Jurkat, Clone E6-1 (cell line): ENCODE results near the gene SCRN3. TPM values are rescaled to one million over a fixed set of nuclear protein-coding genes. Genes with fewer than 3 reads are reported as not detected.
"Not testable (repeated sequence)": the region's sequence is repeated elsewhere in the genome, so short reads cannot be mapped to it uniquely, and the experiment has no call there.

ENCODE experiments used
- DNase-seq: peaks from one replicate; pipeline ENCODE4 v3.0.0-alpha.2; 2011; ENCODE audit warnings: low read depth, low spot score
- H3K4me3 ChIP-seq: 2 replicates; pipeline ENCODE4 v1.5.1; 2011; ENCODE audit warnings: mild to moderate bottlenecking, low read length, control low read depth, moderate library complexity
- polyA plus RNA-seq: library from polyadenylated mRNA; unstranded; fragments of >200 nt; gene quantifications from one replicate; pipeline ENCODE4 v1.2.1, GENCODE V29; 2012; ENCODE audit warnings: missing spikeins; ENCODE audit not compliant: insufficient read length, insufficient read depth

SCRN3 gene, protein sequence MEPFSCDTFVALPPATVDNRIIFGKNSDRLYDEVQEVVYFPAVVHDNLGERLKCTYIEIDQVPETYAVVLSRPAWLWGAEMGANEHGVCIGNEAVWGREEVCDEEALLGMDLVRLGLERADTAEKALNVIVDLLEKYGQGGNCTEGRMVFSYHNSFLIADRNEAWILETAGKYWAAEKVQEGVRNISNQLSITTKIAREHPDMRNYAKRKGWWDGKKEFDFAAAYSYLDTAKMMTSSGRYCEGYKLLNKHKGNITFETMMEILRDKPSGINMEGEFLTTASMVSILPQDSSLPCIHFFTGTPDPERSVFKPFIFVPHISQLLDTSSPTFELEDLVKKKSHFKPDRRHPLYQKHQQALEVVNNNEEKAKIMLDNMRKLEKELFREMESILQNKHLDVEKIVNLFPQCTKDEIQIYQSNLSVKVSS
- polyA plus RNA-seq: 21.2 TPM

DNA sequence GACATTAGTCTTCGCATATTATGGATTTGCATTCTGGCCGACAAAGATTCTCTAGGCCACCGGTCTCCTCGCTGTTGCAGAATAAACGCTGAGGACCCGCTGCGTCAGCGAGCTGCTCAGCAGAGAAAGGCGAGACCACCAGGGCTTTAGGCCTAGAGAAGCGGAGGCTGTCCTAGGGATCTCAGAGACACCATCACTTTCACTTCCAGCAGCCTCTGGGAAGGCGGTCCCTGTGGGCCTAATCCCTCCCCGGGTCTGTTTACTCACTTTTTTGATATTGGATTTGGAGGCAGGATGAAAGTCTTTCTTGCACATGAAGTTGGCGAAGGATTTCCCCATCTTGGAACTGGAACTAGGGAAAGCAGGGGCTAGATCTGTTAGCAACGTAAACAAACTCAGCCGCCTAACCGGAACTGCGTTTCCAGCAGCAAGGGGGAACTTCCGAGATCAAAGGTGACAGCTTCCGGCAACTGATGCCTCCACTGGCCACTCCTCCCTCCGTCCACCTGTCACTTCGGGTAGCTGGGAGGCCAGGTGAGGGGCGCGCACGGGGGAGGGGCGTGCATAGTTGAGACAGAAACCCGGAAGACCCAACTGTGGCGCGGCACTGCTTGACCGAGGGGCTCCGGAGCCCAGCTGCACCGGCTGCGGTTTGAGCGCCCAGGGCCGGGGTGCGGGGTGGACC is at the start of gene SCRN3:
Gene SCRN3, plus strand, starts transcription at position 447 of the 685 bp plus-strand sequence. CDS start 2,554 bp downstream, outside the sequence.
- peak within 1 kb of the TSS; percentile 79 for H3K4me3 ChIP-seq
- DNase-seq: peak; percentile 79

DNA sequence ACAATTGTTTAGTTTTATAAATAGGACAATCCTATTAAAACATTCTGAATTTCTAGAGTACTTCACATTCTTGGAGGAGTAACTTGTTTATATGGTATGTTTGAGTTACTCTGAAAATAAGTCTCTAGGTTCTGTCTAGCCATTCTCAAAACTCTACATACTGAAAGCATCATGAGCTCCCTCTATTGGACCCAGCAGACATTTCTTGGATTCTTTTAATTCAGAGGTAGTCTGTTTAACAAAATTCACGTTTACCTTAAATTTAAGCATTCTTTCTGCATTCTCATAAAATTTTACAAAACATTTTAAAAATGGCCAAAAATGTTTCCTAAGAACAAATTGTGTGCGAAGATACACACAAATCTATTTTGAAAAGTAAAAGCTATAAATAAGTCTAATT is 45.5 kb upstream of the SCRN3 start:
- no peak for DNase-seq
- H3K4me3 ChIP-seq: no peak overlapping the region

DNA sequence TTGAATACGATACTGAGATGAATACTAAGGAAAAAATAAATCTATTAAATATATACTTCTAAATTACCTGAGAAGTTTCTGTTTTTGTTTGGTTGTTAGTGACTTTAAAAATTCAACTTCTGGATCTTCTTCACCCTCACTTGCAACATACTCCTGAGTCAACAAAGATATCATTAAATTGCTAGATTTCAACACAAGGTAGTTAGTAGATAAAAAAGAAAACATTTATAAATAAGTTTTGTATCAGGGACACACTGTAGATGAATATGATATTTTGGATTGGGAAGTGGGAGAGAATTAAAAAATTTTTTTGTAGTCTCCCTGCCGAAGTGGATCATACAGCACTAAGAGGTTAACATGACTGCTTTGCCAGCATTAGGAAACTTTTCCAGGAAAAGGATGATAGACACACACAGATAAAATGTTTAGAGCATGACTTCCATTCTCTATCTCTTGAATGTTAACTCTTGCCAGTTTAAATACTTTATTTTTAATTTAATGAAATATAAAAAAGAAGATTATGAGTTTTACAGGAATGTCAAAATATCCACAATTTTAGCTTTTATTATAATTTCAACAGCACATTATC is 44.8 kb upstream of the SCRN3 start:
- DNase-seq: no peak
- H3K4me3 ChIP-seq: no peak overlapping the region

DNA sequence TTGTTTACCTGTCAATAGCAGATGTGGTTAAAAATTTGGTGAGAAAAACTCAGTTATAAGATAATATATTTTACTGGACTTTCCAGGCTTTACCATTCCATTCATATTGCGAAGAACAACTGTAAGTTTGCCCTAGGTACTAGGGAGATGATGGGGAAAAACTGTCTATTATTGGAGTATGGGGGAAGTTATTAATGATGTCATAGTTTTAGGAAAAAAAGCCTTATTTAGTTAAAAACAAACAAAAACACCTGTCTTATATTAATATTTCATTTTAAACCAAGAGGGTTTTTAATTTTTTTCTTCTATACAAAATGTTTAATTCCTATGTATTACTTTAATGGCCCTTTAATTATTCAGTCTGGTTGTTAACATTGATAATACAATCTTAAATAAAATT is 42.5 kb upstream of the SCRN3 start:
- no peak overlapping the region for H3K4me3 ChIP-seq
- DNase-seq: no peak

DNA sequence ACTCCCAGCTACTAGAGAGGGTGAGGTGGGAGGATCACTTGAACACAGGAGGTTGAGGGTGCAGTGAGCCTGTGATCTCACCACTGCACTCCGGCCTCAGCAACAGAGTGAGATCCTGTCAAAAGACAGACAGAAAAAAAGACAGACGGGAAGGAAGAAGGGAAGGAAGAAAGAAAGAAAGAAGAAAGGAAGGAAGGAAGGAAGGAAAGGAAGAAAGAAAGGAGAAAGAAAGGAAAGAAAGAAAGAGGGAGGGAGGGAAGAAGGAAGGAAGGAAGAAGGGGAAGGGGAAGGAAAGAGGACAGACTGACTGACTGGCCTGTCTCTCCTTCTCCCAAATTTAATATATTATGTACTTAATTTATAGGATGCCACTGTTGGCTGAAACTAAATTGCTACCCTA is 39.2 kb upstream of the SCRN3 start:
- no peak overlapping the region for H3K4me3 ChIP-seq
- no peak for DNase-seq

DNA sequence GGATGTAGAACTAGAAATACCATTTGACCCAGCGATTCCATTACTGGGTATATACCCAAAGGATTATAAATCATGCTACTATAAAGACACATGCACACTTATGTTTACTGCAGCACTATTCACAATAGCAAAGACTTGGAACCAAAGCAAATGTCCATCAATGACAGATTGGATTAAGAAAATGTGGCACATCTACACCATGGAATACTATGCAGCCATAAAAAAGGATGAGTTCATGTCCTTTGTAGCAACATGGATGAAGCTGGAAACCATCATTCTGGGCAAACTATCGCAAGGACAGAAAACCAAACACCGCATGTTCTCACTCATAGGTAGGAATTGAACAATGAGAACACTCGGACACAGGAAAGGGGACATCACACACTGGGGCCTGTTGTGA is 35.9 kb upstream of the SCRN3 start:
- DNase-seq, H3K4me3 ChIP-seq: not testable (repeated sequence)

DNA sequence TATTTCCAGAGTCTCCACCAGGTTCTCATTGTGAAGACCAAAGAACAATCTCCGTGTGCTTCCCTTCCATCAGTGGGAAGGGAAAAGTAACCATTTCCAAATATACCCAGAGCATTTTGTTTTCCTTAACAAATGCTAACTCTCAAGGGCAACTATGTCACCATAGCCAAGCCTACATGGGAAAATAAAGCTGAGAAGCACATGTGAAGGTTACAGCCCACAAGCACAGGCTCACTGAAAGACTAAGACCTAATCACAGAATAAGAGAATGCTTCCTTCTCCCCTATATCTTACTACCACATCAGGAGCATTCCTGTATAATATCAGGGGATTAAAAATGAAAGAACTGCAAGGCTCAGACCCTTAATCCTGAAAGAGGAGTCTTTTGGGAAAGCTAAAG is 32.6 kb upstream of the SCRN3 start:
- no peak for DNase-seq
- H3K4me3 ChIP-seq: no peak overlapping the region

DNA sequence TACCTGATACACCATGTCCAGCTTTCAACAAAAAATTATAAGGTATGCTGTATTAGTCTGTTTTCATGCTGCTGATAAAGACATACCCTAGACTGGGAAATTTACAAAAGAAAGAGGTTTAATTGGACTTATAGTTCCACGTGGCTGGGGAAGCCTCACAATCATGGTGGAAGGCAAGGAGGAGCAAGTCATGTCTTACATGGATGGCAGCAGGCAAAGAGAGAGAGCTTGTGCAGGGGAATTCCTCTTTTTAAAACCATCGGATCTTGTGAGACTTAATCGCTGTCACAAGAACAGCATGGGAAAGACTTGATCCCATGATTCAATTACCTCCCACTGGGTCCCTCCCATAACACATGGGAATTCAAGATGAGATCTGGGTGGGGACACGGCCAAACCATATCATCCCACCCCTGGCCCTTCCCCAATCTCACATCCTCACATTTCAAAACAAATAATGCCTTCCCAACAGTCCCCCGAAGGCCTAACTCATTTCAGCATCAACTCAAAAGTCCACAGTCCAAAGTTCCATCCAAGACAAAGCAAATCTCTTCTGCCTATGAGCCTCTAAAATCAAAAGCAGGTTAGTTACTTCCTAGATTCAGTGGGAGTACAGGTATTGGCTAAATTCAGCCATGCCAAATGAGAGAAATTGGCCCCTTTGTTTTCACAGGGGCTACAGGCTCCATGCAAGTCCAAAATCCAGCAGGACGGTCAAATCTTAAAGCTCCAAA is 31.9 kb upstream of the SCRN3 start:
- not testable (repeated sequence) for DNase-seq, H3K4me3 ChIP-seq

DNA sequence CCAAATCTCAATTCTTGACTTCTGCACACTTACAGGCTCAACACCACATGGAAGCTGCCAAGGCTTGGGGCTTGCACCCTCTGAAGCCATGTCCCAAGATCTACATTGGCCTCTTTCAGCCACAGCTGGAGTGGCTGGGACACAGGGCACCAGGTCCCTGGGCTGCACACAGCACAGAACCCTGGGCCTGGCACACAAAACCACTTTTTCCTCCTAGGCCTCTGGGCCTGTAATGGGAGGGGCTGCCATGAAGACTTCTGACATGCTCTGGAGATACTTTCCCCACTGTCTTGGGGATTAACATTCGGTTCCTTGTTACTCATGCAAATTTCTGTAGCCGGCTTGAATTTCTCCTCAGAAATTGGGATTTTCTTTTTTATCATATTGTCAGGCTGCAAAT is 30.9 kb upstream of the SCRN3 start:
- H3K4me3 ChIP-seq: no peak overlapping the region
- DNase-seq: no peak

DNA sequence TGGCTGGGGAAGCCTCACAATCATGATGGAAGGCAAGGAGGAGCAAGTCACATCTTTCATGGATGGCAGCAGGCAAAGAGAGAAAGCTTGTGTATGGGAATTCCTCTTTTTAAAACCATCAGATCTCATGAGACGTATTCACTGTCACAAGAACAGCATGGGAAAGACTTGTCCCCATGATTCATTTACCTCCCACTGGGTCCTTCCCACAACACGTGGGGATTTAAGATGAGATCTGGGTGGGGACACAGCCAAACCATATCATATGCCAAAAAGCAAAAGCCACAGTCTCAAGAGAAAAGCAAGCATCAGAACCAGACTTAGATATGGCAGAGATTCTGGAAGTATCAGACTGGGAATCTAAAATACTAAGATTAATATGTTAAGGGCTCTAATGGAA is 30.0 kb upstream of the SCRN3 start:
- DNase-seq: no peak
- no peak overlapping the region for H3K4me3 ChIP-seq

DNA sequence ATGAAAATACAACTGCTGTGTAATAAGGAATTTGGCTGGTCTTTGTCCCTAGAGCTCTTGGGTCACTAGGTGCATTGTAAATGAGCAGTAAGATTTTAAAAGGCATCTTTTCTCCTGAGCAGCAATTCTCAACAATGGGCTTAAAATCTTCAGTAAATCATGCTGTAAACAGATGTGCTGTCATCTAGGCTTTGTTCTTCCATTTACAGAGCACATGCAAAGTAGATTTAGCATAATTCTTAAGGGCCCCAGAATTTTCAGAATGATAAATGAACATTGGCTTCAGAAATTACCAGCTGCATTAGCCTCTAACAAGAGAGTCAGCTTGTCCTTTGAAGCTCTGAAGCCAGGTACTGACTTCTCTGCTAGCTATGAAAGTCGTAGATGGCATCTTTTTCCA is 26.8 kb upstream of the SCRN3 start:
- H3K4me3 ChIP-seq: no peak overlapping the region
- no peak for DNase-seq

DNA sequence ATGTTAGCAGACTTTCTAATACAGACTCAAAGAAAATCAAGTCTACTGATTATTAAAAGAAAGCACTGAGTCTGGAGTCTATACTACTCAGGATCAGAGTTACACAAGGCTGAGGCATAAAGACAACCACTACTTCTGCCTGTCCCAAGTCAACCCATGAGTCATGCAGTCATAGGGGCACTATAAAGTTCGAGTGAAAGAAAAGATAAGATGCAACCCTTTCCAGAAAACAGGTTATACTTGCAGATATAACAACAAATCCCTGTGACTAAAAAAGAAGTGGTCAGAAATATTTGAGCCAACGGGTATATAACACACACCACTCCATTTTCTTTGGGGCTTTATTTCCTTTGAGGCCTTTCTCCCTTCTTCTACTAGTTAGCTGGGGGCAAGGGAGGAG is 18.6 kb upstream of the SCRN3 start:
- DNase-seq: no peak

DNA sequence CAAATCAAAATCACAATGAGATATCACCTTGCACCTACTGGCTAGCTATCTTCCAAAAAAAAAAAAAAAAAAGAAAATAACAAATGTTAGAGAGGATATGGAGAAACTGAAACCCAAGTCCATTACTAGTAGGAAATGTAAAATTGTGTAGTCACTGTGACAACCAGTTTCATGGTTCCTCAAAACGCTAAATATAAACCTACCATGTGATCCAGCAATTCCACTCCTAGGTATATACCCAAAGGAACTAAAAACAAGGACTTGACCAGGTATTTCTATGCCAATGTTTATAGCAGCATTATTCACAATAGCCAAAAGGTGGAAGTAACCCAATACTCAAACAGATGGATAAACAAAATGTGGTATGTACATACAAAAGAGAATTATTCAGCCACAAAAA is 11.7 kb upstream of the SCRN3 start:
- H3K4me3 ChIP-seq: no peak overlapping the region
- DNase-seq: no peak

More for the DNA sequence above, 18.6 kb upstream of the SCRN3 start:
- no peak overlapping the region for H3K4me3 ChIP-seq

DNA sequence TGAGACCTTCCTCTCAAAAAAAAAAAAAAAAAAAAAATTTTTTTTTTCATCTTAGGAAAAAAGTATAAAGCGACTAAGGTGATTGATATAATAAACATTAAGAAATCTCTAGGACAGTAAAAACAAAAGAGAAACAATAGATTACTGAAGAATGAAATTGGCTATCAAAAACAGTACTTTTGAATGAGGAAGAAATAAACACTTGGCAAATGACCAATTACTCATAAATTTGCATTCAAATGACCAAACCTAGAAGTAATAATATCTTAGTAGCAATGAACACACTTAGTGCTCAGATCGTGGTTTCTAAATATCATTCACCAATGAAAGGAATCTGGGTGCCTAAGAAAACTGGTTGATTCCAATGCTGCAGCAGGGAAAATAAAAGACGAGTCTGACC is 10.3 kb upstream of the SCRN3 start:
- H3K4me3 ChIP-seq: no peak overlapping the region
- DNase-seq: no peak

DNA sequence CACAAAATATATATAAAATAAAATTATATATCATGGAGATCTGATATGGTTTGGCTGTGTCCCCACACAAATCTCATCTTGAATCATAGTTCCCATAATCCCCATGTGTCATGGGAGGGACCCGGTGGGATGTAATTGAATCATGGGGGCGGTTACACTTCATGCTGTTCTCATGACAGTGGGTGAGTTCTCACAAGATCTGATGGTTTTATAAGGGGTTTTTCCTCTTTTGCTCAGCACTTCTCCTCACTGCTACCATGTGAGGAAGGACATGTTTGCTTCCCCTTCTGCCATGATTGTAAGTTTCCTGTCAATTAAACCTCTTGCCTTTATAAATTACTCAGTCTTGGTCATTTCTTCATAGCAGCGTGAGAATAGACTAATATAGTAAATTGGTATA is 6.8 kb upstream of the SCRN3 start:
- not testable (repeated sequence) for H3K4me3 ChIP-seq, DNase-seq

DNA sequence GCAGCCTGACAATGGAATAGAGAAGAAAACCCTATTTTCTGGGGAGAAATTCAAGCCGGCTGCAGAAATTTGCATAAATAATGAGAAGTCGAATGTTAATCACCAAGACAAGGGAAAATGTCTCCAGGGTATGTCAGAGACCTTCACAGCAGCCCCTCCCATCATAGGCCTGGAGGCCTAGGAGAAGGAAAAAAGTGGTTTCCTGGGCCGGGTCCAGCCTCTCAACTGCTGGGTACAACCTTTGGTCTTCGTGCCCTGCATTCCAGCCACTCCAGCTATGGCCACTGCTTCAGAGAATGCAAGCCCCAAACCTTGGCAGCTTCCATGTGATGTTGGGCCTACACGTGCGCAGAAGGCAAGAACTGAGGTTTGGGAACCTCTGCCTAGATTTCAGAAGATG is 6.0 kb upstream of the SCRN3 start:
- H3K4me3 ChIP-seq: no peak overlapping the region
- no peak for DNase-seq

DNA sequence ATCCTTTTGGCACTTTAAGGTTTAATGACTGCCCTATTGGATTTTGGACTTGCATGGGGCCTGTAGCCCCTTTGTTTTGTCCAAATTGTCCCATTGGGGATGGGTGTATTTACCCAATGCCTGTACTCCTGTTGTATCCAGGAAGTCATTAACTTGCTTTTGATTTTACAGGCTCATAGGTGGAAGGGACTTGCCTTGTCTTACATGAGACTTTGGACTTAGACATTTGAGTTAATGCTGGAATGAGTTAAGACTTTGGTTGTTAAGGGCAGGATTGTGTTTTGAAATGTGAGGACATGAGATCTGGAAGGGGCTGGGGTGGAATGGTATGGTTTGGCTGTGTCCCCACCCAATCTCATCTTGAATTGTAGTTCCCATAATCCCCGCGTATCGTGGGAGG is 5.2 kb upstream of the SCRN3 start:
- not testable (repeated sequence) for DNase-seq, H3K4me3 ChIP-seq

DNA sequence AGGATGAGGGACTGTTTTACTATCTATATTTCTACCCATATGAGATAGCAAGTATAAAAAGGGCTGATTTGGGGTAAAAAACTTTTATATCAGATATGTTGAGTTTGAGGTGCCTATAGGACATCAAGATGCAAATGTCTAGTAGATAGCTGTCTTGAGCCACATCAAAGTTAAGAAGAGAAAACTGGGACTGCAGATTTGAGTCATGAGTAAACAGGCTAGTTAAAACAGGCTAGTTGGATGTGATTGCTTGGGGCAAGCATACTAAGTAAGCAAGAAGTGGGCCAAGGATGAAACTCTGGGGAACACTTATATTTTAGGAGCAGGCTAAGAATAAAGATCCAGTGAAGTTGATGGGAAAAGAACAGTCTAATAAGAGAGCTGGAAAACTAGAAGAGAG is 2.8 kb upstream of the SCRN3 start:
- no peak for DNase-seq
- H3K4me3 ChIP-seq: no peak overlapping the region

DNA sequence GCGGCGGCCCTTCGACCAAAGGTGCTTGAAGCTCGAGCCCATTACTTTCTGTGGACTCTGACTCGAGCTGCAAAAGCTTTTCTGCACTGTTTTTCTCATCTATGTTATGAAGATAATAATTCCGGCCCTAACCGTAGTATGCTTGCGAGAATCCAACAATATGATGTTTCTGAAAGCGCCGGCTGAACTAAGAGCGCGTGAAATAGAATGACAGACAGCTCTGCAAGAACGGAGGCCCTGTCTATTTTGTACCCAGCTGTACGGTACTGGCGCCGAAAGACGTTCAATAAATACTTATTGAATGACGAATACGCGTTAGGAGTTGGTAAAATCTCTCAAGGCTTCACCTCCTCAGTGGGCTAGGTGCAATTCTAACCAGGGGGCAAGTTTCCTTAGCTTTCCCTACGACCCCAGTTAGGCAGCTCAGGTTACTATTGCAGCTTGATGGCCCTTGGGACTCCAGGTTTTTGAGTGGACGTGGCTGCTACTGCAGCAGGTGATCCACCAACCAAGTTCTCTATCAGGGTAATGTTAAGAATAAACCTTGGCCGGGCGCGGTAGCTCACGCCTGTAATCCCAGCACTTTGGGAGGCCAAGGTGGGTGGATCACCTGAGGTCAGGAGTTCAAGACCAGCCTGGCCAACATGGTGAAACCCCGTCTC is 570 bp downstream of the SCRN3 start:
- peak overlapping the region; percentile 79 for H3K4me3 ChIP-seq
- DNase-seq: no peak
